ENCODE measurements around the gene DMGDH.

DNA sequence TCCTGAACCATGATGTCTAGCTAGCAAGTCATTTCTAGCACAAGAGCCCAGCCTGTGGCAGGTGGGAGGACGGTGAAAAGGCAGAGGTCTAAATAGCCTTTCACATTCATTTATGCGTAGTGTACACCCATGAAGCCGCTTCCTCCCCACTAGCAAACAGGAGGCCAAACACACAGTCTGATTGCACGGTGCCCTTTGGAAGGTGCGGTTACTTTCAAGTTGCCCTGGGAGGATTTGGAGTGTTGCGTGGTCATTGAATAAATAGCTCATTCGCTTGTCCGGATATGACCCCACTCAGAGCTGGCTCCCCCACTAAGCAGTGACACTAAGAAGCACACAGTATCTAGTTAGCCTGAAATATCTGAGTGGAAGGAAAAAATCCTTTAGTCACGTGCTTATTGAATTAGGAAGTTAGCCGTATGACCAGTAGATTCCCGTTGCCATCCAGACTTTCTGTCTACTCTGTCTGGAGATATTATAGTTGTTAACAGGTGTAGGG, 83.7 kb downstream of the DMGDH start:
- TF ChIP-seq POLR2A (IDR thresholded peaks at IDR 0.05; ENCODE audit: low read length) (peak; percentile 27), GATA1 (IDR thresholded peaks at IDR 0.05; ENCODE audit: low read depth, low read length) (no peak)

Data from erythroblast (primary cell).